Body of pancreas (tissue), 4 donors: ENCODE measurements around the gene ADCY5. TPM values are rescaled to one million over a fixed set of nuclear protein-coding genes. Genes with fewer than 3 reads are reported as not detected.
"Not testable (repeated sequence)": the region's sequence is repeated elsewhere in the genome, so short reads cannot be mapped to it uniquely, and the experiment has no call there.

ENCODE experiments used
- ATAC-seq: fragments of 150-250 bp; one replicate; pipeline ENCODE4 v1.9.1; 2016
- DNase-seq, 4 donors: peaks; one replicate each; pipeline ENCODE4 v3.0.0-alpha.2; 2019
- H3K27ac ChIP-seq, 4 donors: fragments of 200-600 bp; sonication (generic); 1 replicate in 3 of 4; 2 replicates in 1 of 4; pipeline versions ENCODE4 v1.5.1 to v1.6.1; 2016 to 2019; ENCODE audit warnings: mild to moderate bottlenecking in 1 of 4, mixed read lengths in 1 of 4, moderate library complexity in 1 of 4
- H3K27me3 ChIP-seq, 2 donors: fragments of 200-600 bp; sonication (generic); one replicate each; pipeline ENCODE4 v1.6.0; 2016; ENCODE audit warnings: mild to moderate bottlenecking in 1 of 2
- H3K36me3 ChIP-seq, 2 donors: fragments of 200-600 bp; sonication (generic); replicated peaks in 1 of 2; 2 replicates each; pipeline ENCODE4 v1.5.1; 2016; ENCODE audit warnings: low read depth in 2 of 2; ENCODE audit not compliant: insufficient read depth in 1 of 2
- H3K4me1 ChIP-seq: fragments of 200-600 bp; sonication (generic); one replicate; pipeline ENCODE4 v1.6.0; 2016
- H3K4me3 ChIP-seq, 2 donors: fragments of 200-600 bp; sonication (generic); 1 replicate in 1 of 2; 2 replicates in 1 of 2; pipeline ENCODE4 v1.5.1; 2016 to 2019
- H3K9me3 ChIP-seq, 3 donors: fragments of 200-600 bp; sonication (generic); 1 replicate in 2 of 3; 2 replicates in 1 of 3; pipeline ENCODE4 v1.5.1; 2016
- POLR2A ChIP-seq, 3 donors: fragments of 450-650 bp; IDR thresholded peaks; one replicate each; pipeline ENCODE4 v1.6.1; 2016; ENCODE audit warnings: antibody characterized with exemption in 3 of 3, mild to moderate bottlenecking in 2 of 3
- WGBS, 2 donors: methylation state at CpG; one replicate each; pipeline ENCODE4 v1.1.5; 2017; 5-methylcytosine and 5-hydroxymethylcytosine counted together
- intact Hi-C: fragments of 100-400 bp; cut with DNase I; formaldehyde crosslinking; loops from one replicate; pipeline ENCODE4 v1.15.1; 2023
- total RNA-seq, 2 donors: library from RNA; depleted of rRNA; stranded (reverse); fragments of >200 nt; gene quantifications; one replicate each; pipeline ENCODE4 v1.1.0, GENCODE V29; 2016
- TF ChIP-seq, protein P1 (sequence below), 7 experiments: fragments of 450-650 bp in 4 of 7; fragments of 200-600 bp in 3 of 7; sonication (generic) in 3 of 7; IDR thresholded peaks; one replicate each; pipeline ENCODE4 v1.5.1; 2016 to 2019; ENCODE audit warnings: antibody characterized with exemption in 7 of 7

Gene ADCY5
- total RNA-seq, 2 donors from 2014 or later, result 10.6 to 18.8 TPM

- no peak overlapping the region for H3K27ac ChIP-seq
- TF ChIP-seq POLR2A (IDR thresholded peaks at IDR 0.05), result no peak
- TF ChIP-seq, protein P1, sequence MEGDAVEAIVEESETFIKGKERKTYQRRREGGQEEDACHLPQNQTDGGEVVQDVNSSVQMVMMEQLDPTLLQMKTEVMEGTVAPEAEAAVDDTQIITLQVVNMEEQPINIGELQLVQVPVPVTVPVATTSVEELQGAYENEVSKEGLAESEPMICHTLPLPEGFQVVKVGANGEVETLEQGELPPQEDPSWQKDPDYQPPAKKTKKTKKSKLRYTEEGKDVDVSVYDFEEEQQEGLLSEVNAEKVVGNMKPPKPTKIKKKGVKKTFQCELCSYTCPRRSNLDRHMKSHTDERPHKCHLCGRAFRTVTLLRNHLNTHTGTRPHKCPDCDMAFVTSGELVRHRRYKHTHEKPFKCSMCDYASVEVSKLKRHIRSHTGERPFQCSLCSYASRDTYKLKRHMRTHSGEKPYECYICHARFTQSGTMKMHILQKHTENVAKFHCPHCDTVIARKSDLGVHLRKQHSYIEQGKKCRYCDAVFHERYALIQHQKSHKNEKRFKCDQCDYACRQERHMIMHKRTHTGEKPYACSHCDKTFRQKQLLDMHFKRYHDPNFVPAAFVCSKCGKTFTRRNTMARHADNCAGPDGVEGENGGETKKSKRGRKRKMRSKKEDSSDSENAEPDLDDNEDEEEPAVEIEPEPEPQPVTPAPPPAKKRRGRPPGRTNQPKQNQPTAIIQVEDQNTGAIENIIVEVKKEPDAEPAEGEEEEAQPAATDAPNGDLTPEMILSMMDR (IDR thresholded peaks at IDR 0.05), result no peak
- H3K4me3 ChIP-seq, result no peak overlapping the region
- H3K9me3 ChIP-seq, result no peaks in the 10 kb centered on the region
- no peaks in the 10 kb centered on the region for H3K27me3 ChIP-seq
- 67 to 87% methylated on average over 5 of the region's 5 CpGs for WGBS, 2 donors
- no peaks in the 10 kb centered on the region for H3K4me1 ChIP-seq
- DNase-seq (no peak), ATAC-seq (no peak)
- intact Hi-C loops, result no loop called here
- H3K36me3 ChIP-seq, result peaks cover 0 to 3% of the 10 kb centered on the region in 2 donors
Observed at GRCh38 chr3:123488645-123489347, 39.9 kb upstream of the ADCY5 start.

DNA sequence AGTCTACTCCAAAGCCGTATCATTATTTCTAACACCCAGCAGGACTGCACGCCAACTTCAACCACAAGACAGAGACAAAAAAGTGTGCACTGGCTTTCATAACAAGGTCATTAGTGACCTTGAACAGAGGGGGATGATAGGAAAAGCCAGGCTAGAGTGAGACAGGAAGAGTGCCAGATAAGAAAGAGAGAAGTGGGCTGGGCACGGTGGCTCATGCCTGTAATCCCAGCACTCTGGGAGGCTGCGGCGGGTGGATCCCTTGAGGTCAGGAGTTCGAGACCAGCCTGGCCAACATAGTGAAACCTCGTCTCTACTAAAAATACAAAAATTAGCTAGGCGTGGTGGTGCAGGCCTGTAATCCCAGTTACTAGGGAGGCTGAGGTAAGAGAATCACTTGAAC, 38.2 kb upstream of the ADCY5 start:
- H3K27me3 ChIP-seq, H3K4me3 ChIP-seq, H3K36me3 ChIP-seq, ATAC-seq, H3K27ac ChIP-seq, H3K4me1 ChIP-seq, H3K9me3 ChIP-seq, DNase-seq, intact Hi-C loops: not testable (repeated sequence)
- WGBS, 2 donors, result 66 to 75% methylated on average over 8 of the region's 8 CpGs

DNA sequence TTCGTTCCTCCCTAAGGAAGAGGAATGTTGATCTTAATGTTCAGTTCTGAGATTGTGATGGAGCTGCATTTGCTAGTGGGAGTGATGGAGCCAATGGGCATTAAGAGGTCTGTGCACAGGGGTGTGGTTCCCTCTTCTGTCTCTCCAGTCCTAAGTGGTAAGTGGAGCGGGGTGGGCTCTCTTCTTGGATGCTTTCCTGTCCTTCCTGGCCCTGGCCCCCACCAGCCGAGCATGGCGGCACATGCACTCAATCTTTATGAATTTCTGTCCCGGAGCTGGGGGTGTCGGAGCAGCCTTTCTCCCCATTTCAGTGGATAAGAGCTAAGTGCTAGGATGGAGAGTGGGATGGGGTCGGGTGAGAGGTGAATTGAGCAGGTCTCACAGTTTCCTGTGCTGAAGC, 37.6 kb upstream of the ADCY5 start:
- intact Hi-C loops, result no loop called here
- no peak for ATAC-seq
- TF ChIP-seq, protein P1 (IDR thresholded peaks at IDR 0.05), result no peak
- no peak for TF ChIP-seq POLR2A (IDR thresholded peaks at IDR 0.05)
- WGBS, 2 donors, result 84% methylated on average over 7 of the region's 7 CpGs
- Histone ChIP-seq H3K27ac (no peak overlapping the region), H3K4me3 (no peak overlapping the region), H3K36me3 (peaks cover 0 to 3% of the 10 kb centered on the region in 2 donors), H3K27me3 (no peaks in the 10 kb centered on the region), H3K9me3 (no peaks in the 10 kb centered on the region), H3K4me1 (no peaks in the 10 kb centered on the region)
- DNase-seq, result no peak

- 84 to 86% methylated on average over 4 of the region's 4 CpGs for WGBS, 2 donors
- no peak overlapping the region for H3K4me3 ChIP-seq
- no peak overlapping the region for H3K27ac ChIP-seq
- DNase-seq (no peak), ATAC-seq (no peak)
- no peaks in the 10 kb centered on the region for H3K4me1 ChIP-seq
- H3K9me3 ChIP-seq, result no peaks in the 10 kb centered on the region
- intact Hi-C loops, result no loop called here
- peaks cover 0 to under 1% of the 10 kb centered on the region in 2 donors for H3K36me3 ChIP-seq
- no peaks in the 10 kb centered on the region for H3K27me3 ChIP-seq
- TF ChIP-seq, protein P1 (IDR thresholded peaks at IDR 0.05), result no peak
- no peak for TF ChIP-seq POLR2A (IDR thresholded peaks at IDR 0.05)
Observed at GRCh38 chr3:123485551-123485950, 36.7 kb upstream of the ADCY5 start.

DNA sequence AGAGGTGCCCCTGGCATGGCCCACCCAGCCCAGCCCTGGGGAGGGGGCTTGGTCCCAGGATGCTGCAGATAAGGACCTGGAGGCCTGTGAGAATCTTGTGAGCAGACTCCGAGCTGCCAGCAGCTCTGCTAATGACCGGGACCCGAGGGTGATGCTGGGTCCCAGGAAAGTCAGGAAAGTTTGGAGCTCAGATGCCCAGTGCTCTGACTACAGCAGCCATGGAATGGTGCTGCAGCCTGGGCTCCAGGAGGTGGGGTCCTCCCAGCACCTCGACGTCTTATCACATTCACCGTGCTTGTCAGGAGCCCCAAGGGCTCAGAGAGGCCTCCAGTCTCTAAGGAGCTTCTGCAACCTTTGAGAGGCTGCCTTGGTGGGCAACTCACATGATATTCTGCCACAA, 34.3 kb upstream of the ADCY5 start:
- no peaks in the 10 kb centered on the region for H3K27me3 ChIP-seq
- no peaks in the 10 kb centered on the region for H3K4me1 ChIP-seq
- H3K36me3 ChIP-seq, result no peaks in the 10 kb centered on the region
- DNase-seq (no peak), ATAC-seq (no peak)
- intact Hi-C loops, result no loop called here
- H3K9me3 ChIP-seq, result no peaks in the 10 kb centered on the region
- no peak overlapping the region for H3K27ac ChIP-seq
- WGBS, 2 donors, result 68 to 79% methylated on average over 3 to 4 of the region's 6 CpGs
- TF ChIP-seq, protein P1 (IDR thresholded peaks at IDR 0.05), result no peak
- no peak for TF ChIP-seq POLR2A (IDR thresholded peaks at IDR 0.05)
- H3K4me3 ChIP-seq, result no peak overlapping the region
